ENCODE measurements around the gene TBC1D4.

GRCh38 chr13:75489502-75490263, 7.7 kb upstream of the TBC1D4 start:
- TF ChIP-seq POLR2AphosphoS5 (IDR thresholded peaks at IDR 0.05) (no peak), CTCF (IDR thresholded peaks at IDR 0.05) (no peak)

All from esophagus muscularis mucosa (tissue), 3 donors.